HG02763 (cell line): ENCODE measurements around the gene ITPR2.
"Not testable (repeated sequence)": the region's sequence is repeated elsewhere in the genome, so short reads cannot be mapped to it uniquely, and the experiment has no call there.

Source experiments
- ATAC-seq: cut with Tn5 transposase; IDR thresholded peaks from one replicate; pipeline ENCODE4 v1.9.1; 2021; ENCODE audit warnings: mild to moderate bottlenecking, moderate library complexity; ENCODE audit not compliant: unreplicated experiment

ITPR2 gene

DNA sequence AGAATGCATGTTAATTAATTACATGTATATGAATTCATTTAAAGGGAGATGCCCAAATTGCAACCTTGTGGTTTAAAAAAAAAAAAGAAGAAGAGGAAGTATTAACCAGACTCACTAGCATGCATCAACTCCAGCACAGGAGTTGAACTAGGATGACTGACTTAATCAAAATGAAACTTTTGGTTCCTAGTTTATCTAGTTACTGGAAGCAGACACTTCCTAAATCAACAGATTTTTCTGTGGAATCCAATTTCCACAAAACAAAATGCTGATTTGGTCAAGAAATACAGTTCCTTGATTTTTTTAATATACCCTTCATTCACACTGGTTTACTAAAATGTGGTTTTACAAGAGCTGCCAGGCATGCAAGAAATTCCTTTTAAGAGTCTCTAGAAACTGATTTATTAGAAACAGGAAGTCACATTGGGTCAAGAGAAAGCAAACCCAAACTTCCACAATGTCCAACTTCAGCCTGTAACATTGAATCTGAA is 41.6 kb downstream of the ITPR2 start:
- no peak for ATAC-seq

DNA sequence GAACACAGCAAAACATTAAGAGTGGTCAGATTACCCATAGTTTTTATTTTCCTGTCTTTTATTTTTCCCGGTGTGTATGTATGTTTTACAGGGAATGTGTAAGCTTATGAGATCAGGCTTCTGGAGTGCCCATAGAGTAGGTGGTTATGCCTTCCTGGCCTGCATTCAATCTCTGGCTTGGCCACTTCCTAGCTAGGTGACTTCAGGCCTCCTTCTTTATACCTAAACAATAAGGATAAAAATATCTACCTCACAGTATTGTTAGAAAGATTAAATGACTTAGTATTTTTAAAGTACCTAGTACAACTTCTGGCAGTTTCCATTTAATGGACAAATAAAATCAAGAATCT is 42.4 kb downstream of the ITPR2 start:
- no peak for ATAC-seq

DNA sequence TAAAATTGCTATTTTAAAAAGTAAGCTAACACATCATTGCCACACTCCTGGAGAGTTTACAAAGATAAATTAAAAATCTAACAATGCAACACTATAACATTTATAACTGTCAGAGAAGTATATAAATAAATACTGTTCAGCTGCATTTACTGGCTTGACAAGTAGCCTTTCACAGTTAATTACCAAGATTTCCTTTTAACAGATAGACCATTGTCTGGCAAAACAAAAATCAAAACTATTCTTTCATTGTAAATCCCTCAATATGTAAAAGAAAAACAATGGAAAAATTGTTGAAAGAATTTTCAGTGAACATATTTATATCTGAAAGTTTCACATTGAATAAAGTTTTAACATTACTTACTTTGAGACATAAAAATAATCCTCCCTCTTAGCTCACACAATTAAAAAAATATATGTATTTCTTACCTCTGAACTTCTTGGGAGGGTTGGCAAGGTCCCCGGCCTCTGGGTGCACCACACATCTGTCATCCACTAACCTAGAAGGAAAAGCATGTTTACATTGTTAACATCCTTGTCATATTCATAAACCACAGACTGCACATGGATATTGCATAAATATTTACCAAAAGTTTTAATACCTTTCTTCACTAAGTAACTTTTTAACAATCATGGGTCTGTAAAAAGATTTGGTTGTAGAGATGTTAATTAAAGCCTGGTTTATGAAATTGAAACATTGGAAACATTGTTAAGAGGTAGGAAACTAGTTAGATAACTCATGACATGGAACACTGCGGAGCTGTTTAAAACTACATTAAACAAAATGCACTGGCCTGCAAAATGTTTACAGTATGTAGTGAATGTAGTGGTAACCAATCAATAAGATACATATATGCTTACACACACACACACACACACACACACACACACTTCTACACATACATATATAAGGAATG is 43.0 kb downstream of the ITPR2 start:
- ATAC-seq, result no peak

DNA sequence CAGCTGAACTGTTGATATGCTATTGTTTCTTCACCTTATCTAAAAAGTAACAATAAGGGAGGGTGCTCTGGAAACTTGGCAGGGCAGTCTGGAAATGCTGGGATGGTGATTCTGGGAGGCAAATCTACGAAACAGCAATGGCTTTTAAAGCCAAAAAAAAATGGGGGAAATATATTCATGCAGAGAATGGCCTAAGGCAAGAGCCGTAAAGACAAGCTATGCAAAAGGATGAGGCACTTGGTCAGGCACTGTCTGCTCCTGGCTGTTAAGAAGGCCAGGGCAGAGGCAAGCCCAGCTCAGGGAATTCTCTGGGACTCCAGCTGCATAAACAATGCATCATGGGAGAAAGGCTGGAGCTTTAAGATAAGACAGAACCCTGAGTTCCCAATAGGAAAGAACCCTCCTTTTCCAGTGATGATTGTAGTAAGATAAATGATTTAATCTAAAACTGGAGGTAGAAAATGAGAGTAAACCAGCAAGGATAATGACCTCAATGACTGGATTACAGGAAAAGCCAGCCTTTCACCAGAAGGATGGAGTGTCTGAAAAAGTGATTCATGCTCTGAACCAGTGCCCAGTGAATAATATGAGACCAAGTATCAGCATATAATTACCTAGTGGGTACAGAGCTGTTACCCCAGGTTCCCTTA is 46.0 kb downstream of the ITPR2 start:
- ATAC-seq, result no peak

DNA sequence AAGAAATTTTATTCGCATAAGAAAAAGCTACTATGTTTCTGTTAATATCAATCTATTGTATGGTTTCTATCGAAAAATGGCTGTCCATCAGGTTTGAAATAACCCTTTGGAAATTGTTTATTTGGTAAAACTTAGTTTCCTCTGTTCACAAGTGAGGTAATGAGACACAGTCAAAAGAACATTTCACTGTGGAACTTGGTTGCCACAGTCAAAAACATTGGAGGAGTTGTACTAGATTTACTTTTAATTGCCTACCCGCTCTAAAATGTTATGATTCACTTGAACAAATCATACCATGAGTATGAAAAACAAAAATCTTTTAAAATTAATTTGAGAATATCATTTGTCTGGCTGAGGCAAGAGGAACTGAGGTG is 46.5 kb downstream of the ITPR2 start:
- ATAC-seq, result no peak

DNA sequence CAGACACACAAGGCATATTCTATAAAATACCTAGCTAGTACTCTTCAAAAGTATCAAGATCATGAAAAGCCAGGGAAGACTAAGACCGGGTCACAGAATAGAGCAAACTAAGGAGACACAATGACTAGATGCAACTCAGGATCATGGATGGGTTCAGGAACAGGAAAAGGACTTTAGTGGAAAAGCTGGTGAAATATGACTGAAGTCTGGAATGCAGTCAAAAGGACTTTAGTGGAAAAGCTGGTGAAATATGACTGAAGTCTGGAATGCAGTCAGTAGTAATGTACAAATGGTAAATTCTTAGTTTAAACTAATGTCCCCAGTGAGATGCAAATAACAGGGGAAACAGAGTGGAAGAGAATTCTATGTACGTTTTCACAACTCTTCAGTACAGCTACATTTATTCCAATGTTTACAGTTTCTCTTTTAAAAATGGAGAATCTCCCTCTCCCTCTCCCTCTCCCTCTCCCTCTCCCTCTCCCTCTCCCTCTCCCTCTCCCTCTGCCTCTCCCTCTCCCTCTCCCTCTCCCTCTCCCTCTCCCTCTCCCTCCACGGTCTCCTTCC is 49.1 kb downstream of the ITPR2 start:
- ATAC-seq, result not testable (repeated sequence)

DNA sequence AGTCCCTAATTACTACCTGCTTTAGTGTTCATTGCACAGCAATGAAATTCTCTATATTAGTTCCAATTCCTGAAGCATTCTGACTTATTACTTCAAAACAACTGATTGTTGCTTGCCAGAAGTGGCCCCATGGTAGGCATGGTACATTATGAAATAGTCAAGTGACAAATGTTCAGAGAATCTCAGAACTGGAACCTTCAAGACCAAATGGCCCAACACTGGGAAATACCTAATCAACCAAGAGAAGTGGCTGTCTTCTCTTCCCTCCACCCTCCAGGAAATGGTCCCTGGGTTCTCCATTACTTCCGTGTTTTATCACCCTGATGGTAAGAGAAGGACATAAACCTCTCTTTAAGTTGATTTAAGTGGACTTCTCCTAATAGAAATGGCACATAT is 49.9 kb downstream of the ITPR2 start:
- no peak for ATAC-seq

DNA sequence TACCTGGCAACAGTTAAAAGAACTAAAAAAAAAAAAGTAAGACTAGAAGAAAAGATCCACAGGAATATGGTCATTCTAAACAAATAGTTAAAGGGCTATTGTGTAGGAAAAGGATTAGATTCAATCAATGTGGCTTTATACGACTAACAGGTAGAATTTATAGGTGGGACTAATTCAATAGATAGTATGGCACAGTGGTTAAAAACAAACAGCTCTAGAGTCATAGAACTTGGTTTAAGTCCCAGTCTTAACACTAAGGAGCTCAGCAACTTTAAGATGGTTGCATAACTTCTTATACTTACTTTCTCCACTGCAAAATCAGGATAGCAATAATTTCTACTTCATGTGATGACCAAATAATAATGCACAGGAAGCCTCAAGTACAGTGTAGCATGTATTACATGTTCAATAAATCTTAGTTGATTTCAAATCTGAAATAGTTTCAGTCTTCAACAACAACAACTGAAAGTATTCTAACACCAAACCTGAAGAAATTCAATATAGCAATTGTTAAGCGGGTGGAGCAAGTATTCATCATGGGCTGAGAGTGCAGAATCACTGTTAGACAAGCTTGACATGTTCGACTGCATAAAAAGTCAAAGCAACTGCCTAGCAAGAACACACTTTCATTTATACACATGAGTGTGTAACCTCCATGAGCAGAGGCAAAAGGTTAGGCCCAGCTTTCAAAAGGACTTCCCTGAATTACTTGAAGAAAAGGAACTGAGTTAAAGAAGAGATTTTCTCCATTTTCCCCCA is 50.4 kb downstream of the ITPR2 start:
- no peak for ATAC-seq

DNA sequence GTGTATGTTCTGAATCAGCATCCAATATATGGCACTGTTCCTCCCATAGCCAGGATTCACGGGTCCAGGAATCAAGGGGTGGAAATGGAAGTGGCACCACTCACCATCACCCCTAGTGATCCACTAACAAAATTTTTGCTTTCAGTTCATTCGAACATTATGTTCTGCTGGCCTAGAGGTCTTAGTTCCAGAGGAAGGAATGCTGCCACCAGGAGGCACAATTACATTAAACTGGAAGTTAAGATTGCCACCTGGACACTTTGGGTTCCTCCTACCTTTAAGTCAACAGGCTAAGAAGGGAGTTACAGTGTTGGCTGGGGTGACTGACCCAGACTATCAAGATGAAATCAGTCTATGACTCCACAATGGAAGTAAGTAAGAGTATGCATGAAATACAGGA is 52.3 kb downstream of the ITPR2 start:
- not testable (repeated sequence) for ATAC-seq

DNA sequence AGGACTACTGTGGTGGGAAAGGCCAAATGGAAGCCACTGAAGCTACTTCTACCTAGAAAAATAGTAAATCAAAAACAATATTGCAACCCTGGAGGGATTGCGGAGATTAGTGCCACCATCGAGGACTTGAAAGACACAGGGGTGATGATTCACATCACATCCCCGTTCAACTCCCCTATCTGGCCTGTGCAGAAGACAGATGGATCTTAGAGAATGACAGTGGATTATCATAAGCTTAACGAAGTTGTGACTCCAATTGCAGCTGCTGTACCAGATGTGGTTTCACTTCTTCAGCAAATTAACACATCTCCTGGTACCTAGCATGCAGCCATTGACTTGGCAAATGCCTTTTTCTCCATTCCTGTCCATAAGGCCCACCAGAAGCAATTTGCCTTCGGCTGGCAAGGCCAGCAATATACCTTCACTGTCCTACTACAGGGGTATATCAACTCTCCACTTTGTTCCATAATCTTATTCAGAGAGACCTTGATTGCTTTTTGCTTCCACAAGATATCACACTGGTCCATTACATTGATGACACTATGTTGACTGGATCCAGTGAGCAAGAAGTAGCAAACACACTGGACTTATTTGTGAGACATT is 54.7 kb downstream of the ITPR2 start:
- ATAC-seq, result not testable (repeated sequence)

DNA sequence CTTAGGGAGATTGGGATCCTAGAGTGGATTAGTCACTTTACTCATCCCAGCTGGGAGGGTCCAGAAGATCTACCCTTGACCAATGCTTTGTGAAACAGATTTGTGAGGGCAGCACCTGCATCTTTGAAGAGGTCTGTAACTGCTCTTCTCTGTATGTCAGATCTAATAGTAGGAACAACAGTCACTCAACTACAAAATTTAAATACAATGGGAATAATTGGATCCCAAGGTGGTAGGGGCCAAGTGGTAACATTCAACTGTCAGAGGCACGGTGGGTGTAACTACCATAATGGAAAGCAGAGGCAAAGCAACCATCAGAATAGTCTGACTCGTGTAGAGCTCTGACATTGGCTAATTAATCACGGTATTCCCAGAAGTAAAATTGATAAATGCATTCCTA is 55.8 kb downstream of the ITPR2 start:
- no peak for ATAC-seq

DNA sequence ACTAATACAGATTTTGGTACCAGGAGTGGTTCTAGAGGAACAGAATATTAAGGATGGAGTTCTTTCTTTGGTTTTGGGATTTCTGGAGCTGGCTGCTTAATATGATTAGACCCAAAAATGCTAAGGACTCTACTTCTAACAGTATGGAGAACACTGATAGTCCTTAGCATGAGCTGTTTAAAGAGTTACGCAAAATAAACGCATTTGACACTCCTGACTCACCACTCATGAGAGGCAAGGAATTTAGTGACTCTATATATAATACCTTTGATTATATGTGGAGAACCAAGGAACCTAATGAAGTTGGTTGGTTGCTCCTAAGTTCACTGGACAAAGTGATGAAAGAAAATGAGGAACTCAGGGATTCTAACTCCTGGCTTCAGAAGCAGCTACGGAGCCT is 57.0 kb downstream of the ITPR2 start:
- not testable (repeated sequence) for ATAC-seq

DNA sequence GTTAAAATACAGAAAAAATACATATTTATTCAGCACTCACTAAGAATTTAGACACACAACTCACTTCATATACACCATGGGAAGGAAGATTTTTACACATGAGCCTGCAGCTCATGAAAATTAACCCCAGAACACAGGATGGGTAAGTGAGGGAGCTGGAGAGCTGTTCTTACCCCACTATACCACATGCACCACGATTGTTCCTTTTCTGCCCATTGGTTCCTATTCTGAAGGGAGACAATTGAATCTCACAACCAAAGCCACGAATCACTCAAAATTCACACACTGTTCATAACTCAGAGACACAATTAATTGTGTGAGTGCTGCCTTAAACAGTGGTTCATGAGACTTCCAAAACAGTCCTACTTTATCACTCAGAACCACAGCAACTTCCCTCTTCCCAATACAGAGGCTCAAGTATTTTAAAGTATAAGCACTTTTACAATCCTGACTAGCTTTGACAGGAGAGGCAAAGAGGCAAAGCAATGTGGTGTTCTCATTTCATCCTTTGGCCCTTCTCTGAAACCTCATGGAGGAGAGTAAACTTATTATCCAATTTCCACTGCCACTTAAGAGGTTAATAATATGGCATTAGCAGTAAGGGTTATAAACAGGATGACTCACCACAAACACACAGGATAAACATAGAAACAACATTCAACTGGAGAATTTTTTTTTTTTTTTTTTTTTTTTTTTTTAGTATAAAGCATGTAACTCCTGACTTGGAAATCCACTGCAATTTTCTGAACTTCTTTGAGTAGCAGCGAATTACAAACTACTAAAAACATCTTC is 59.5 kb downstream of the ITPR2 start:
- ATAC-seq, result no peak

DNA sequence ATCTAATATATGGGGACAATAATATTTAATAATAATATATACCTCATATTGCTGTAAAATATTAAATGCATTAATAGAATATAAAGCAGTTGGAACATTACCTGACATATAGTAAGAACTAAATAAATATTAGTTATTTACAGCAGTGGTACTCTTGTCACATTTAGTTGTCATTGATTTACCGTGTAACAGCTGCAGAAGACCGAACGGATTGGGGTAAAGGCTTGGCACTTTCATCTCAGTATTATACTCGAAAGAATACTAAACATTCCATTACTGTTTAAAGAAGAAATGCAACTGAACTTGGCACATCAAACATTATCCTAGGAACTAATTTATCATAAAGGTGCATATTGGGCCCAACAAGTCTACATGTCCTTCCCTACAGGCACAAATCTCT is 61.1 kb downstream of the ITPR2 start:
- ATAC-seq, result no peak

DNA sequence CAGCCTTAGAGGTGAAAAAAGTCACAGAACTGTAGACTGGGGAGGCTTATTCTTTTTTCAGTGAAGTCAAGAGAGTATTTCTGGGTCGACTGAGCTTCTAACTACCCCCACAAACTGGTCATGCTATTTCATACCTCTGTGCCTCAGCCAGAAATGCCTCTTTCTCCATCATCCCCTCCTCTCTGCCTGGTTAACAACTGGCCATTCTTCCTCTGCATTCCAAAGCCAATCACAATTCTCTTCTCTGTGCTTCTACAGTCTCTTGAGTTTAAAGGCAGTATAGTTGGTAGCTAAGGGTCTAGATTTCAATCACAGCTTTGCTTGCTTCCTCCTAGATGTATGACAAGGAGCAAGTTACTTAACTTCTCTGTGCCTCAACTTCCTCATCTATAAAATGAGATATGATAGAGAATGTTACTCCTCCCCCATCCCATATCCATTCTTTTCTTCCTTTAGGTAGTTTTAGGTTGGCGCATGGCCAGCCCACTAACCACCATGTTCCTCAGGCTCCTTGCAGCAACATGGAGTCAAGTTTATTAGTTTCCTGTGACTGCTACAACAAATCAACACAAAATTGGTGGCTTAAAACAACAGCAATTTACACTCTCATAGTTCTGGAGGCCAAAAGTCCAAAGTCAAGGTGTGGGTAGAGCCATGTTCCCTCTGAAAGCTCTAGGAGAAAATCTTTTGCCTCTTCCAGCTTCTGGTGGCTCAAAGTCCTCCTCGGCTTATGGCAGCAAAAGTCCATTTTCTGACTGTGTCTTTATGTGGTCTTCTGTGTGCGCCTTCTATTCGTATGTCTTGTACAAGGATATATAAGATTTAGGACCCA is 62.5 kb downstream of the ITPR2 start:
- ATAC-seq, result no peak

DNA sequence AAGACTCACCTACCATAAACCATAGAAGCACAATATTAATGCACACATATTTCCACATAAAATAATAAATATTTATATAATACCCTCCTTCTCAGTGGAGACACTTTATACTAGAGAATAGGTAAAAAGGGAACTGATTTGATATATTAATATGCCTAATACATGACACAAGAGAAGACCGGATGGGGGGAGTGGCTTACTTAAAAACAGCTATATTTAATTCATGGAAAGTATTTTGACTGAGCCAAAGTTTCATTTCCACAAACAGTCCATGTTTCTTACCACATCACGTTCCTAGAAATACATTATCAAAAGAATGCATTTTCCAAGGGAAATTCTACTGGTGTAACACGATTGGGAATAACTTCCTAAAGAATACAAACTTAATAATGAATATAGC is 63.4 kb downstream of the ITPR2 start:
- ATAC-seq, result no peak

DNA sequence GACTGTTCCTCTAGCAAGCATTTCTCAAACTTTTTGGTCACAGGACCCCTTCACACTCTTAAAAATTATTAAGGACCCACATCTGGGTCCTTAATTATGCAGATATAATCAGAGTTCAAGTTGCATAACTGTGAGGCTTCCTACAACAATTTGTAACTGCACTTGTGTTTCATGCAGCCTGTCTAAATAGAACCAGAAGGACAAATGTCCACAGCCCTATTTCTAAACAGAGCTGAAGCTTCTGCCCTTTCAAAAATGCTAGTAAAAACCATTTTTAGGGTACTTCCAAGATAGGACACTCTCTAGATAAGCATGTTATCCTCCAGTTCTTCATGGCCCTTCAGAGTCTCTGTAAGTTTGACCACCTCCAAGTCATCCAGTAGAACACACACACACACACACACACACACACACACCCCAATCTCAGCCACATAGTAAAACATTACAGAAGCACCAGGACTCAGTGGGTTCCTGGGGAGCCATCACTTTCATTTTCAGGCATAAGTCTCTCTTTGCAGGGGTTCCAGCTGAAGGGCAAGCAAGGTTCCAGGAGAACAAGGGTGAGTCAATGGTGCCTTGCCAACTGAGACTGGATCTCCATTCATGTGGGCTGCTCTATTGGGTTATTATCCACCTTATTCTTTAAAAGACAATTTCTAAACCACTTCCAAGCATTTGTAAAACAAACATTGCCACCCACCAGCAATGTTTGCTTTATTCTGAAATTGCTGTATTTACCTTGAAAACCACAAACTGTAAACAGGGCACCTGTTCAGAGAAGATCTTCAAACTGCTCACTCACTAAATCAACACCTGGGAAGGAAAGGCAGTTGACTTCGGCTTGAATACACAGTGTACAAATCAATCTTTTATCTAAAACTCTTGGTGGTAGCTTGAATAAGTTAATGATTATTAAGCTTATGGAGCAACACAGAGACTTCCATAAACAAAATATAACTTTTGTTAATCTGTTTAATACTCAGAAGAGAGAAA is 64.1 kb downstream of the ITPR2 start:
- peak; percentile 67 for ATAC-seq

DNA sequence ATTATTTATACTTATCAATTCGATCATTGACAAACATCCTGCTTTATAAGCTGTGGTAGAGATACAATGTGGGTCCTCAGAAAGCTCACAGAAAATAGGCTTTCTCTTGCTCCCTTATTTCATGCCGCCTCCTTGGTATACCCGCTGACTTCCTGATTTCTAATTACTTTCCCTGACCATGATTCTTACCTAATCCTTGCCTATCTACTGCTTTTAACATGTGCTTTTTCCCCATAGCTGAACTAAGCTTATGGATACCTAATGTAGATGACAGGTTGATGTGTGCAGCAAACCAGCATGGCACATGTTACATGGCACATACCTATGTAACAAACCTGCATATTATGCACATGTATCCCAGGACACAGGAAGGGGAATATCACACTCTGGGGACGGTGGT is 65.1 kb downstream of the ITPR2 start:
- ATAC-seq, result no peak
